Measurements from ENCODE around the gene TELO2.

TELO2 gene

DNA sequence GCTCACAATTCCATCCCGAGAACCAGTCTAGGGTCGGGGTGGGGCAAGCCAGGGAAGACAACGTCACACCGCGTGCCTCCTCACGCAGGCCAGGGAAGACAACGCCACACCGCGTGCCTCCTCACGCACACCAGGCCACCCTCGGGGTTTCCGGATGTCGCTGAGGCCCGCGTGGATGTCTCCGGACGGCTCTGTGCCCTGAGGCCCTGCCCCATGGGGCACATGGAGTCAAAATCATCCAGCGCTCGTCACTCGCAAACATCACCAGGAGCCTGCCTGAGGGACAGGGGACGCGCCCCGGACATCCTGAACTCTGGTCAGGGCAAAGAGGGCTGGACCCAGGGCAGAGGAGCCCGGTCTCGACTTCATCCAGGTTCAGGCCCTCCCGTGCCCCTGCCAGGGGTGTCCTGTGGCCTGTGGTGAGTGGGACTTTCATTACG, 44.0 kb downstream of the TELO2 start:
- peak overlapping the region in 1 of 2 donors; percentile 90 for H3K4me3 ChIP-seq (replicated peaks in 1 of 2; ENCODE audit: low read depth in 2 of 2, low read length in 2 of 2)
- TF ChIP-seq, protein P1, sequence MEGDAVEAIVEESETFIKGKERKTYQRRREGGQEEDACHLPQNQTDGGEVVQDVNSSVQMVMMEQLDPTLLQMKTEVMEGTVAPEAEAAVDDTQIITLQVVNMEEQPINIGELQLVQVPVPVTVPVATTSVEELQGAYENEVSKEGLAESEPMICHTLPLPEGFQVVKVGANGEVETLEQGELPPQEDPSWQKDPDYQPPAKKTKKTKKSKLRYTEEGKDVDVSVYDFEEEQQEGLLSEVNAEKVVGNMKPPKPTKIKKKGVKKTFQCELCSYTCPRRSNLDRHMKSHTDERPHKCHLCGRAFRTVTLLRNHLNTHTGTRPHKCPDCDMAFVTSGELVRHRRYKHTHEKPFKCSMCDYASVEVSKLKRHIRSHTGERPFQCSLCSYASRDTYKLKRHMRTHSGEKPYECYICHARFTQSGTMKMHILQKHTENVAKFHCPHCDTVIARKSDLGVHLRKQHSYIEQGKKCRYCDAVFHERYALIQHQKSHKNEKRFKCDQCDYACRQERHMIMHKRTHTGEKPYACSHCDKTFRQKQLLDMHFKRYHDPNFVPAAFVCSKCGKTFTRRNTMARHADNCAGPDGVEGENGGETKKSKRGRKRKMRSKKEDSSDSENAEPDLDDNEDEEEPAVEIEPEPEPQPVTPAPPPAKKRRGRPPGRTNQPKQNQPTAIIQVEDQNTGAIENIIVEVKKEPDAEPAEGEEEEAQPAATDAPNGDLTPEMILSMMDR (IDR thresholded peaks at IDR 0.05; ENCODE audit: low read depth, low read length) = no peak
- no peak for DNase-seq (ENCODE audit: low read depth in 2 of 2)

DNA sequence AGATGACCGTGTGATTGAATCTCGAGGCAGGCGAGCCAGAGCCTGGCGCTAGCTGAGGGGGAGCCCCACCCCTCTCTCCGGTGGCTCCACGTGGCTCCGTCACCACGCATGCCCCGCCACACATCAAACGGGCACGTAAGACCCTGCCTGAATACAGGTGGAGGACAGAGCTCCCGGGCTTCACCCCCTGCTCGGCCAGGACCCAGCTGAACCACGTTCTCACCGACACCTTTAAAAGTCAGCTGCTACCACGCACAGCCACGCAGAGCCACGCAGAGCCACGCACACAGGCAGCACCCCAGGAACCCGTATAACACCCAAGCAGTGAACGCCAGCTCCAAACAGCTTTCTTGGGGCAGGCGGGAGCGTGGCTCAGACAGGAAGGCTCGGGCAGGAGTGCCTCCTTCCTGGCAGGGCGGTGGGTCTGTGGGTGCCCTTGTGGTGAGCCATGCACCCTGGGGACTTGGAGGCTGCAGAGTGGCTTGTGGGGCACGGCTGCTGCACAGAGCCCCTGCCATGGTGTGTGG, 44.7 kb downstream of the TELO2 start:
- no peak for DNase-seq (ENCODE audit: low read depth in 2 of 2)
- H3K4me3 ChIP-seq (replicated peaks in 1 of 2; ENCODE audit: low read depth in 2 of 2, low read length in 2 of 2) = no peak overlapping the region
- TF ChIP-seq, protein P1 (IDR thresholded peaks at IDR 0.05; ENCODE audit: low read depth, low read length) = no peak

GRCh38 chr16:1538804-1539520, 45.8 kb downstream of the TELO2 start:
- no peak overlapping the region for H3K4me3 ChIP-seq (replicated peaks in 1 of 2; ENCODE audit: low read depth in 2 of 2, low read length in 2 of 2)
- no peak for DNase-seq (ENCODE audit: low read depth in 2 of 2)
- TF ChIP-seq, protein P1 (IDR thresholded peaks at IDR 0.05; ENCODE audit: low read depth, low read length) = no peak

DNA sequence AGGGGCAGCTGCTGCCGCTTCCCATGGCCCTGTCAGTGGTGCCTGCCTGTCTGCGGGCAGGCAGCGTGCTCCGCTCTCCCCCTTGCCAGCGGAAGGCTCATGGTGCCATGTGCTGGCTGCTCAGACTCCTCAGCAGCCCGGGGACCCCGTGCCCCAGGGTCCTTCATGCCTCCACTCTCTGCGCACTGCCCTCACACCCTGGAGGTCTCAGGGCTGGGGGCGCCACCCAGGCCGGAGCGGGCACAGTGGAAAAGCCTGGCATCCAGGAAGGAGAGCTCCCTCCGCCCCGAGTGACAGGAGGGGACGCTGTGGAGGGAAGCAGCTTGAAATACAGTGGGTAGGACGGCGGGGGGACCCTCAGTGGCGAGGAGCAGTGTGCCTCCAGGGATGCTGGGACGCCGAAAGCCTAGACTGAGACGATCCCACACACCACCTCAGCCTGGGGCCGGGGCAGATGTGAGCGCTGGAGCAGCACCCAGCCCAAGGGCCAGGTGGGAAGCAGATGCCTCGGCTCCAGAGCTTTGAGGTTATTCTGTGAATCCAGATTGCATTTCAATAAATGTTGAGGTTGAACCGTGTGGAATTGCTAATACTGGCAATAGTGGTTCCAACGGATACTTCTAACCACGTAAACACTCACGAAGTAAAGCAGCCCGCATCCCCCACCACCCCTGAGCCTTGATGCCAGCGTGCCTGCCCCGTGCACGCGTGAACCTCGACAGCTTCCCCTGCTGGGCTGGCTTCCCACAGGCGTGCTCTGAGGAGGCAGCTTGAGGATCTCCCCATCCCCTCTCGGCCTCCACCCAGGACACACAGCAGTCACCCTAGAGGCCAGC, 46.8 kb downstream of the TELO2 start:
- TF ChIP-seq, protein P1 (IDR thresholded peaks at IDR 0.05; ENCODE audit: low read depth, low read length) = no peak
- no peak overlapping the region for H3K4me3 ChIP-seq (replicated peaks in 1 of 2; ENCODE audit: low read depth in 2 of 2, low read length in 2 of 2)
- DNase-seq (ENCODE audit: low read depth in 2 of 2) = no peak

GRCh38 chr16:1540556-1540855, 47.3 kb downstream of the TELO2 start:
- H3K4me3 ChIP-seq (replicated peaks in 1 of 2; ENCODE audit: low read depth in 2 of 2, low read length in 2 of 2) = no peak overlapping the region
- TF ChIP-seq, protein P1 (IDR thresholded peaks at IDR 0.05; ENCODE audit: low read depth, low read length) = no peak
- DNase-seq (ENCODE audit: low read depth in 2 of 2) = no peak

DNA sequence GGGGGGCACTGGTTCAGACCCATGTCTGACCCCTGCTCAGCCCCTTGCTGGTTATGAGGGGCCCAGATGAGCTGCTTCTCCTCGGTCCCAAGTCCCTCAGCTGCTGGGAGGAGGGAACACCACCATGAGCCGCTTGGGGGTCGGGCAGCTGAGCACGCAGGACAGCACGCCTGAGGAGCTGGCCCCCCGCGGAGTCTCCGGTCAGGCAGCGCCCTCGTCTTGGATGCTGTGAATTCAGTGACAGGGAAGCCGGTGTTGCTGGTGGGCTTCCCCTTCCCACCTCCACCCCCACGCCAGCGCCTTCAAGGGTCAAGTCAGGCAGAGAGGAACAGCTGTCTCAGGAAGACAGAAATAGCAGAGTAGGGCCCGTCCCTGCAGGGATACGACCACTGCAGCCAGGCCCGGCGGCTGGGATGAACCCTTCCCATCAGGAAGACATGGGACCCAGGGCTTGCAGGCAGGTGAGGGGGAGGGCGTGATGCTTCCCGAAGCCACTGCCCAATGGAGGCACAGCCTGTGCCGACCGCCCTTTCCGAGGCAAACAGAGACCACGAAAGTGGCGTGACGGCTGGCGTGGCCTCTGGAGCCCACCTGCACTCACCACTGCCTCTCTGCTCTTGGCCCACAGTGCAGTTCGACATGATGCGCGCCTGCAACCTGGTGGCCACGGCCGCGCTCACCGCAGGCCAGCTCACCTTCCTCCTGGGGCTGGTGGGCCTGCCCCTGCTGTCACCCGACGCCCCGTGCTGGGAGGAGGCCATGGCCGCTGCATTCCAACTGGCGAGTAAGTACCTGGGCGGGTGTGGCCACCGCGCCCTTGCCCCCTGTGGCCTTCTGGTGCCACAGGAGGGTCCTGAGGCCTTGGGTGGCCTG, 48.4 kb downstream of the TELO2 start:
- no peak overlapping the region for H3K4me3 ChIP-seq (replicated peaks in 1 of 2; ENCODE audit: low read depth in 2 of 2, low read length in 2 of 2)
- TF ChIP-seq, protein P1 (IDR thresholded peaks at IDR 0.05; ENCODE audit: low read depth, low read length) = no peak
- DNase-seq (ENCODE audit: low read depth in 2 of 2) = no peak
